K562 (cell line): ENCODE measurements around the gene SLC9A2. TPM values are rescaled to one million over a fixed set of nuclear protein-coding genes. Genes with fewer than 3 reads are reported as not detected.

ENCODE experiments used
- ATAC-seq: fragments of 200-7000 bp; cut with Tn5 transposase; 3 replicates; pipeline ENCODE4 v1.9.1; 2020; ENCODE audit warnings: moderate library complexity
- BruUV-seq: library from RNA; stranded (reverse); fragments of 400-500 nt; replicated peaks from 2 replicates; lab custom pipeline; 2021; lab: Mats Ljungman, UMichigan
- CTCF ChIA-PET: fragments of 300-600 bp; formaldehyde crosslinking; extraction: SDS; loops from one replicate; lab custom pipeline; 2021; ENCODE audit warnings: low intra/inter-chr PET ratio; lab: Yijun Ruan, JAX
- POLR2A ChIA-PET: fragments of 300-600, 350-650 bp; sonication (Branson Sonifier 250); formaldehyde crosslinking; extraction: SDS; loops from one replicate; lab custom pipeline; 2021; ENCODE audit warnings: antibody characterized with exemption, inconsistent platforms; lab: Yijun Ruan, JAX
- DNase-seq, 4 experiments: peaks; one replicate each; pipeline versions ENCODE4 v3.0.0 to v3.0.0-alpha.2; 2011 to 2018; ENCODE audit warnings: low spot score in 3 of 4, mixed read lengths in 3 of 4; ENCODE audit errors: extremely low read depth in 1 of 4
- FAIRE-seq: peaks from 2 replicates; lab custom pipeline; 2011; peaks lifted over from hg19 to GRCh38; lab: Jason Lieb, UNC
- H2AFZ ChIP-seq: 2 replicates; pipeline ENCODE4 v1.6.0; 2011; ENCODE audit warnings: low read depth, low read length, control low read depth, inconsistent platforms
- H3K27ac ChIP-seq: fragments of 200-600 bp; 3 replicates; pipeline ENCODE4 v1.8.0; 2011; ENCODE audit warnings: low read depth, mild to moderate bottlenecking, control low read depth, inconsistent platforms, low read length, moderate library complexity, mixed read lengths; ENCODE audit errors: extremely low read depth
- H3K27me3 ChIP-seq, 2 experiments: fragments of 300-600 bp in 1 of 2; 2 replicates in 1 of 2; 3 replicates in 1 of 2; pipeline versions ENCODE4 v1.6.0 to v1.8.0; 2011; ENCODE audit warnings: inconsistent platforms in 2 of 2, low read length in 2 of 2, mild to moderate bottlenecking in 1 of 2, mixed read lengths in 1 of 2, moderate library complexity in 1 of 2; ENCODE audit not compliant: control insufficient read depth in 2 of 2, insufficient read depth in 2 of 2
- H3K36me3 ChIP-seq: fragments of 300-600 bp; 3 replicates; pipeline ENCODE4 v1.8.0; 2011; ENCODE audit warnings: mild to moderate bottlenecking, low read length, inconsistent platforms; ENCODE audit not compliant: control insufficient read depth, insufficient read depth
- H3K4me1 ChIP-seq, 2 experiments: fragments of 200-600 bp in 1 of 2; replicated peaks in 1 of 2; 2 replicates in 1 of 2; 3 replicates in 1 of 2; pipeline versions ENCODE4 v1.5.1 to v1.8.0; 2011; ENCODE audit warnings: inconsistent platforms in 2 of 2, low read length in 2 of 2, mild to moderate bottlenecking in 1 of 2, mixed read lengths in 1 of 2, moderate library complexity in 1 of 2; ENCODE audit not compliant: control insufficient read depth in 2 of 2, insufficient read depth in 2 of 2
- H3K4me2 ChIP-seq: 2 replicates; pipeline ENCODE4 v1.6.1; 2011; ENCODE audit warnings: low read length, control low read depth, inconsistent platforms, mixed read lengths; ENCODE audit not compliant: insufficient read depth
- H3K4me3 ChIP-seq: fragments of 200-600 bp; sonication (generic), shearing (Covaris generic); 2 replicates; pipeline ENCODE4 v1.5.1; 2016; ENCODE audit warnings: control low read depth, inconsistent platforms
- H3K79me2 ChIP-seq: fragments of 200-600 bp; 3 replicates; pipeline ENCODE4 v1.8.0; 2011; ENCODE audit warnings: low read length, inconsistent platforms; ENCODE audit not compliant: control insufficient read depth, insufficient read depth
- H3K9ac ChIP-seq, 2 experiments: 2 replicates each; pipeline versions ENCODE4 v1.6.0 to v1.6.1; 2011; ENCODE audit warnings: low read depth in 2 of 2, low read length in 2 of 2, control low read depth in 1 of 2, inconsistent platforms in 1 of 2, mild to moderate bottlenecking in 1 of 2, mixed read lengths in 1 of 2; ENCODE audit not compliant: insufficient read depth in 1 of 2
- H3K9me1 ChIP-seq: one replicate; pipeline ENCODE4 v1.6.0; 2011; ENCODE audit warnings: inconsistent platforms, mild to moderate bottlenecking, low read length, moderate library complexity; ENCODE audit not compliant: control insufficient read depth, insufficient read depth
- H3K9me3 ChIP-seq: replicated peaks from 2 replicates; pipeline ENCODE4 v1.5.1; 2011; ENCODE audit warnings: low read depth, low read length, inconsistent platforms; ENCODE audit not compliant: control insufficient read depth, insufficient read depth
- H4K20me1 ChIP-seq: replicated peaks from 2 replicates; pipeline ENCODE4 v1.6.1; 2011; ENCODE audit warnings: low read length, inconsistent platforms, mixed read lengths; ENCODE audit not compliant: control insufficient read depth, insufficient read depth
- CBFA2T3 ChIP-seq: fragments of 450-650 bp; IDR thresholded peaks from 2 replicates; pipeline ENCODE4 v1.6.1; 2017
- CBX3 ChIP-seq, 2 experiments: IDR thresholded peaks; 1 replicate in 1 of 2; 2 replicates in 1 of 2; pipeline ENCODE4 v1.6.1; 2012; ENCODE audit warnings: inconsistent platforms in 2 of 2, low read length in 2 of 2, borderline replicate concordance in 1 of 2, control low read depth in 1 of 2
- PHF21A ChIP-seq: fragments of 450-650 bp; IDR thresholded peaks from 2 replicates; pipeline ENCODE4 v1.6.1; 2017; ENCODE audit warnings: low read depth, borderline replicate concordance
- ZNF589 ChIP-seq: fragments of 200-800 bp; sonication (Bioruptor generic); IDR thresholded peaks from 2 replicates; pipeline ENCODE4 v1.6.1; 2016; ENCODE audit warnings: low read depth, missing genetic modification characterization, missing compliant biosample characterization
- ZNF778 ChIP-seq: fragments of 450-650 bp; formaldehyde crosslinking; IDR thresholded peaks from 2 replicates; pipeline ENCODE4 v1.4.0; 2020; ENCODE audit warnings: mild to moderate bottlenecking, moderate library complexity
- WGBS: fragments of 100-300 bp; shearing (Covaris generic); methylation state at CpG from one replicate; pipeline ENCODE4 v1.1.6; 2016; ENCODE audit warnings: low coverage, mixed read lengths; ENCODE audit not compliant: insufficient coverage; ENCODE audit errors: missing lambda C conversion rate; 5-methylcytosine and 5-hydroxymethylcytosine counted together
- in situ Hi-C: fragments of 300-500 bp; cut with MboI; formaldehyde crosslinking; loops from 4 replicates; pipeline ENCODE4 v1.15.0; 2018; ENCODE audit warnings: inconsistent platforms, mixed read lengths
- intact Hi-C: fragments of 100-400 bp; cut with micrococcal nuclease; formaldehyde crosslinking; loops from 2 replicates; pipeline ENCODE4 v1.14.2; 2022
- polyA plus RNA-seq, 8 experiments: library from polyadenylated mRNA; depleted of rRNA in 4 of 8; stranded (reverse) in 5 of 8; unstranded in 3 of 8; fragments of >200 nt; fragmentation: Nextera tagmentation in 2 of 8; fragmentation: Illumina TruSeq in 1 of 8; extraction: Ambion mirVana in 2 of 8; extraction: Trizol in 1 of 8; gene quantifications; 2 replicates each; pipeline versions ENCODE4 v1.2.1 to v1.2.3, GENCODE V29; 2011 to 2014; ENCODE audit warnings: inconsistent platforms in 1 of 8, missing spikeins in 1 of 8
- total RNA-seq, 7 experiments: library from RNA; depleted of rRNA in 6 of 7; stranded (reverse); fragments of >200 nt in 6 of 7; fragmentation: Illumina TruSeq in 2 of 7; extraction: Trizol in 2 of 7; gene quantifications; 2 replicates each; pipeline versions ENCODE4 v1.2.1 to v1.2.3, GENCODE V29; 2011 to 2021; ENCODE audit warnings: low replicate concordance in 1 of 7
- TF ChIP-seq, protein P1 (sequence below): fragments of 450-650 bp; IDR thresholded peaks from 2 replicates; pipeline ENCODE4 v1.6.1; 2016
- TF ChIP-seq, protein P2 (sequence below): sonication (generic); formaldehyde crosslinking; IDR thresholded peaks from 2 replicates; pipeline ENCODE4 v1.5.0; 2020; ENCODE audit warnings: missing genetic modification reagents
- TF ChIP-seq, protein P3 (sequence below): fragments of 250-450 bp; sonication (Bioruptor Pico); IDR thresholded peaks from 2 replicates; pipeline ENCODE4 v1.4.0; 2020

SLC9A2 gene
- total and polyA plus RNA-seq, 9 of the 15 experiments (the other 6 are each of a cell fraction or from before 2014, with no cell fraction given): 0.45 to 3.3 (median 1.6) TPM

- CTCF ChIA-PET: no interaction called here
- Histone ChIP-seq H2AFZ (peak overlapping the region; percentile 96; the same call in 1 of the 2 replicates), H3K27ac (no peak overlapping the region), H3K4me2 (peak overlapping the region; percentile 83), H3K36me3 (no peaks in the 10 kb centered on the region), H3K9me1 (no peaks in the 10 kb centered on the region), H3K4me3 (no peak overlapping the region), H3K9me3 (no peaks in the 10 kb centered on the region), H3K79me2 (peaks cover 3% of the 10 kb centered on the region; the same call in 1 of the 3 replicates), H3K4me1 (peaks cover 18 to 23% of the 10 kb centered on the region in 2 experiments; a peak in 4 of 5 replicates), H3K9ac (peak overlapping the region in 1 of 2 experiments; percentile 91; a peak in 1 of 4 replicates), H3K27me3 (no peaks in the 10 kb centered on the region), H4K20me1 (no peaks in the 10 kb centered on the region)
- WGBS: 76% methylated on average over 10 of the region's 11 CpGs
- TF ChIP-seq, protein P1, sequence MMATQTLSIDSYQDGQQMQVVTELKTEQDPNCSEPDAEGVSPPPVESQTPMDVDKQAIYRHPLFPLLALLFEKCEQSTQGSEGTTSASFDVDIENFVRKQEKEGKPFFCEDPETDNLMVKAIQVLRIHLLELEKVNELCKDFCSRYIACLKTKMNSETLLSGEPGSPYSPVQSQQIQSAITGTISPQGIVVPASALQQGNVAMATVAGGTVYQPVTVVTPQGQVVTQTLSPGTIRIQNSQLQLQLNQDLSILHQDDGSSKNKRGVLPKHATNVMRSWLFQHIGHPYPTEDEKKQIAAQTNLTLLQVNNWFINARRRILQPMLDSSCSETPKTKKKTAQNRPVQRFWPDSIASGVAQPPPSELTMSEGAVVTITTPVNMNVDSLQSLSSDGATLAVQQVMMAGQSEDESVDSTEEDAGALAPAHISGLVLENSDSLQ: 0 out of 2 replicates have a peak, but pooled peaks have one; percentile 27
- TF ChIP-seq ZNF778 (CRISPR knock-in tag) (no peak), CBX3 (IDR thresholded peaks at IDR 0.05; ENCODE audit: borderline replicate concordance in 1 of 2, low read length in 2 of 2) (no peak)
- TSS peak; percentile 42 for BruUV-seq
- no peak for FAIRE-seq
- DNase-seq: peak in 1 of 4 experiments; percentile 16
- intact Hi-C loops: no loop called here
- ATAC-seq: no peak
- POLR2A ChIA-PET: no interaction called here
- in situ Hi-C loops: no loop called here
These were observed 979 bp downstream of the SLC9A2 start for GRCh38 chr2:102620332-102620731.

DNA sequence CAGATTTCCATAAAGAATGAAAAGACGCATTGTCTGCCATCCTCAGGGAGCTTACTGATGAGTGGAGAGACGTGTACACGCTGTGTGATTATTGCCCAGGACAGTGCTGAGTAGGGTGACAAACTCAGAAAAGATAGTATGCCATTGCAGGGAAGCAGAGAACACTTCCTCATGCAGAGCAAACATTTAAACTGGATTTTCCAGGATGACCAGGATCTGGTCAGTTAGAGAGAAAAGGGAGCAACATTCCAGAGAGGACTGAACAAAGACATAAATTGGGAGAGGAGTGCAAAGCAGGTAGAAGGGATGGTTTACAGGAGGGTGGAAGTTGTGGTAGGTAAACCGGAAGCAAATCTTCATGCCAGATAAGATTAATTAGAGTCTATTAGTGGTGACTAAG, 2.3 kb downstream of the SLC9A2 start:
- Histone ChIP-seq H3K27me3 (no peaks in the 10 kb centered on the region), H3K4me2 (0 out of 2 replicates have a peak overlapping the region, but pooled peaks have one; percentile 6), H3K9me1 (no peaks in the 10 kb centered on the region), H3K4me1 (peaks cover 18 to 23% of the 10 kb centered on the region in 2 experiments; a peak in 4 of 5 replicates), H3K27ac (no peak overlapping the region), H3K9ac (no peak overlapping the region; a peak in 1 of 4 replicates), H3K4me3 (no peak overlapping the region), H3K79me2 (peaks cover 3% of the 10 kb centered on the region; the same call in 1 of the 3 replicates), H4K20me1 (no peaks in the 10 kb centered on the region), H3K9me3 (no peaks in the 10 kb centered on the region), H2AFZ (0 out of 2 replicates have a peak overlapping the region, but pooled peaks have one; percentile 18), H3K36me3 (no peaks in the 10 kb centered on the region)
- 52% methylated on average over 4 of the region's 4 CpGs for WGBS
- in situ Hi-C loops (no loop called here), intact Hi-C loops (no loop called here)
- CTCF ChIA-PET: no interaction called here
- TF ChIP-seq ZNF589 (no peak), CBFA2T3 (no peak), PHF21A (no peak)
- TF ChIP-seq, protein P2, sequence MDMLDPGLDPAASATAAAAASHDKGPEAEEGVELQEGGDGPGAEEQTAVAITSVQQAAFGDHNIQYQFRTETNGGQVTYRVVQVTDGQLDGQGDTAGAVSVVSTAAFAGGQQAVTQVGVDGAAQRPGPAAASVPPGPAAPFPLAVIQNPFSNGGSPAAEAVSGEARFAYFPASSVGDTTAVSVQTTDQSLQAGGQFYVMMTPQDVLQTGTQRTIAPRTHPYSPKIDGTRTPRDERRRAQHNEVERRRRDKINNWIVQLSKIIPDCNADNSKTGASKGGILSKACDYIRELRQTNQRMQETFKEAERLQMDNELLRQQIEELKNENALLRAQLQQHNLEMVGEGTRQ (CRISPR knock-in tag): no peak
- TF ChIP-seq, protein P3, sequence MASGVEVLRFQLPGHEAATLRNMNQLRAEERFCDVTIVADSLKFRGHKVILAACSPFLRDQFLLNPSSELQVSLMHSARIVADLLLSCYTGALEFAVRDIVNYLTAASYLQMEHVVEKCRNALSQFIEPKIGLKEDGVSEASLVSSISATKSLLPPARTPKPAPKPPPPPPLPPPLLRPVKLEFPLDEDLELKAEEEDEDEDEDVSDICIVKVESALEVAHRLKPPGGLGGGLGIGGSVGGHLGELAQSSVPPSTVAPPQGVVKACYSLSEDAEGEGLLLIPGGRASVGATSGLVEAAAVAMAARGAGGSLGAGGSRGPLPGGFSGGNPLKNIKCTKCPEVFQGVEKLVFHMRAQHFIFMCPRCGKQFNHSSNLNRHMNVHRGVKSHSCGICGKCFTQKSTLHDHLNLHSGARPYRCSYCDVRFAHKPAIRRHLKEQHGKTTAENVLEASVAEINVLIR (CRISPR knock-in tag): no peak
- DNase-seq (no peak), ATAC-seq (no peak), FAIRE-seq (peak; percentile 26)
- BruUV-seq: no TSS peak
- POLR2A ChIA-PET: no interaction called here
